ENCODE measurements around the gene PMS1.
A peak's percentile ranks its signal among the peaks of the same experiment; 100 is the strongest.

Gene PMS1

DNA sequence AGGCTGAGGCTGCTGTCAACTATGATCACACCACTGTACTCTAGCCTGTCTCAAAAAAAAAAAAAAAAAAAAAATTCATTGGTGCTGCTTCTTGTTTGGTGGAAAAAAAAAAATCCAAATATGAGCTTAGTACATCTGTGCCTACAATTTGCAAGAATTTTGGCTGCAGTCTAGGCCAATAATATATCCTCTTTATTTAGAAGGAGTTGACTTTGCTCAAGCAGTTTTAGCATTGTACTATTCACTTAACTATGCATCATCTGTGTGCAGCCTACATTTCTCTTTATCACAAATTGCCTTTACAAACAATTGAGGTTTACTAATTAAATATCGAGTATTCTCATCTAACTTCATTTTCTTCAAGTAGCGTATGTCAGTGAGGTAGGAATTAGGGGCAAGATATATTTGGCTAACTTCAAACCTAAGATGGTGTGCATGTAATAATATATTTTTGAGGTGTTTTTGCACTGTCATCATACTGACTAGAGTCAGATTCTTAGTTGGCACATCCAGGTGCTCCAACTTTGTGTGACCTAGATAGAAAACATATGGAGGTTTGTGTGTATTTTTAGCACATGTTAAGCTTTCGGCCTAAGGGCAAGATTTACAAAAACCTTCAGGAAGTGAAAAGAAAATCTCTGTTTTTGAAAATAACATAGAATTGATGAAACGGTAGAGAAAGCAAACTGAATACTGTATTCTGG, 51.8 kb downstream of the PMS1 start:
- Histone ChIP-seq H3K4me1 (ENCODE audit: control insufficient read depth, insufficient read depth, low read length, unreplicated experiment) (peaks cover 14% of the 10 kb centered on the region), H3K27ac (ENCODE audit: low read depth, low read length) (peak overlapping the region; percentile 71), H3K27me3 (ENCODE audit: insufficient read depth, low read length) (no peaks in the 10 kb centered on the region), H2AFZ (ENCODE audit: low read length, unreplicated experiment) (peak overlapping the region; percentile 36), H3K36me3 (ENCODE audit: insufficient read depth, low read length) (no peaks in the 10 kb centered on the region), H3K79me2 (ENCODE audit: control insufficient read depth, insufficient read depth, low read length, unreplicated experiment) (no peaks in the 10 kb centered on the region), H3K4me3 (ENCODE audit: low read depth, low read length) (0 out of 2 replicates have a peak overlapping the region, but pooled peaks have one; percentile 3)

DNA sequence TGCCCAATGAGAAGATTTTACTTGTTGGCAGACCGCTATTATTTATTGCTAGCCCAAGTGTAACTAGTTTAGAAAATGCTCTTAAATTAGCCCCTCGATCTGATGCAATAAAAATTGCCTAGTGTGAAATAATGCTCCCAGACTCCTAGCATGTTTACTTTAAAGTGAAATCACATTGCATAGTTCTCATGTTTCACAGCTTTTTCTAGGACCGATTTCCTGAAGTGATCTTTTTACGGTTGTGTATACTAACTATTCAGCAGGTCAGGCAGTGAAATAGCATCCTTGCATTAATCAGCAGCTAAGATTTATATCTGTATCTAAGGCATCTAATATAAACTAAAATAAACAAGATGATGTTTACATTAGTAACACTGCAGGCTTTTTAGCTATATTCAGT, 52.4 kb downstream of the PMS1 start:
- 0 out of 2 replicates have a peak overlapping the region, but pooled peaks have one; percentile 3 for H3K4me3 ChIP-seq (ENCODE audit: low read depth, low read length)
- no peaks in the 10 kb centered on the region for H3K79me2 ChIP-seq (ENCODE audit: control insufficient read depth, insufficient read depth, low read length, unreplicated experiment)
- peaks cover 14% of the 10 kb centered on the region for H3K4me1 ChIP-seq (ENCODE audit: control insufficient read depth, insufficient read depth, low read length, unreplicated experiment)
- H2AFZ ChIP-seq (ENCODE audit: low read length, unreplicated experiment), result peak overlapping the region; percentile 36
- H3K27ac ChIP-seq (ENCODE audit: low read depth, low read length), result peak overlapping the region; percentile 71
- no peaks in the 10 kb centered on the region for H3K36me3 ChIP-seq (ENCODE audit: insufficient read depth, low read length)
- no peaks in the 10 kb centered on the region for H3K27me3 ChIP-seq (ENCODE audit: insufficient read depth, low read length)

- H3K79me2 ChIP-seq (ENCODE audit: control insufficient read depth, insufficient read depth, low read length, unreplicated experiment), result no peaks in the 10 kb centered on the region
- H3K36me3 ChIP-seq (ENCODE audit: insufficient read depth, low read length), result no peaks in the 10 kb centered on the region
- H3K27ac ChIP-seq (ENCODE audit: low read depth, low read length), result no peak overlapping the region
Observed at GRCh38 chr2:189837326-189837725, 53.1 kb downstream of the PMS1 start.

DNA sequence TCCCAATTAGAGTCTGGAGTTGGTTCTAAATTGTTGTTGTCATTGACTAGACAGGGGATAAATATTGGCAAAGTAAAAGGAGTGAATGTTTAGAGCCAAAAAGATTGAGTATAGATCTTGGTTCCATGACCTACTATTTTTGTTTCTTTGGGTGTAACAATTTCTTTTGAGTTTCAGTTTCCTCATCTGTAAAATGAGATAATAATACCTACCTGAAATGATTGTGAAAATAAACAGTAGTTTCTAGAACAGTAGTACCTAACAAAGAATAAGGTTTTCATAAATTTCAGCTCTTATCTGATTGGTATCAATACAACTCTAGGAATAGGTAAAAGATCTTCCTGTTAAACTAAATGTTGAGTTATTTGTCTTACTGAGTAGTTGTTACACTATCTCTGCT, 56.8 kb downstream of the PMS1 start:
- no peak overlapping the region for H3K27ac ChIP-seq (ENCODE audit: low read depth, low read length)

More at GRCh38 chr2:189837326-189837725, 53.1 kb downstream of the PMS1 start:
- Histone ChIP-seq H2AFZ (ENCODE audit: low read length, unreplicated experiment) (no peak overlapping the region), H3K4me3 (ENCODE audit: low read depth, low read length) (no peak overlapping the region), H3K27me3 (ENCODE audit: insufficient read depth, low read length) (no peaks in the 10 kb centered on the region), H3K4me1 (ENCODE audit: control insufficient read depth, insufficient read depth, low read length, unreplicated experiment) (peaks cover 14% of the 10 kb centered on the region)

DNA sequence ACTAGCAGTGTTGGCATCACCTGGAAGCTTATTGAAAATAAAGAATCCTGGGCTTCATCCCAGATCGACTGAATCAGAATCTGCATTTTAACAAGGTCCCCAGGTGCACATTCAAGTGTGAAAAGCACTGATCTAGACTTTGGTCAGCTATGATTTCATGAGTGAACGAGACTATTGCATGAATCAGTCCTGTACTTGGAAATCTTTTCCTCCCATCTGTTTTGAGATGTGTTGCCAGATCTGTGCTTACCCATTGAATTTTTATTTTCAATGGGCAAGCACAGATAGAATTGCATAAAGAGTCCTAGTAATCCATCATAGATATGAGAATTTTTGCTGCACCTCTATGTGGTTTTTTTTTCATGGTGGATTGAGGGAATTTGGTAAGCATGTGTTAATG, 64.0 kb downstream of the PMS1 start:
- Histone ChIP-seq H3K27ac (ENCODE audit: low read depth, low read length) (no peak overlapping the region), H3K4me1 (ENCODE audit: control insufficient read depth, insufficient read depth, low read length, unreplicated experiment) (peaks cover 10% of the 10 kb centered on the region), H3K27me3 (ENCODE audit: insufficient read depth, low read length) (no peaks in the 10 kb centered on the region), H3K79me2 (ENCODE audit: control insufficient read depth, insufficient read depth, low read length, unreplicated experiment) (no peaks in the 10 kb centered on the region), H3K36me3 (ENCODE audit: insufficient read depth, low read length) (no peaks in the 10 kb centered on the region), H3K4me3 (ENCODE audit: low read depth, low read length) (no peak overlapping the region), H2AFZ (ENCODE audit: low read length, unreplicated experiment) (no peak overlapping the region)

More for the DNA sequence above, 56.8 kb downstream of the PMS1 start:
- no peaks in the 10 kb centered on the region for H3K79me2 ChIP-seq (ENCODE audit: control insufficient read depth, insufficient read depth, low read length, unreplicated experiment)
- H3K4me1 ChIP-seq (ENCODE audit: control insufficient read depth, insufficient read depth, low read length, unreplicated experiment), result peaks cover 23% of the 10 kb centered on the region
- no peaks in the 10 kb centered on the region for H3K36me3 ChIP-seq (ENCODE audit: insufficient read depth, low read length)
- no peaks in the 10 kb centered on the region for H3K27me3 ChIP-seq (ENCODE audit: insufficient read depth, low read length)
- no peak overlapping the region for H3K4me3 ChIP-seq (ENCODE audit: low read depth, low read length)
- no peak overlapping the region for H2AFZ ChIP-seq (ENCODE audit: low read length, unreplicated experiment)

- Histone ChIP-seq H3K36me3 (ENCODE audit: insufficient read depth, low read length) (0 out of 2 replicates have a peak, but pooled peaks cover 4% of the 10 kb centered on the region), H3K79me2 (ENCODE audit: control insufficient read depth, insufficient read depth, low read length, unreplicated experiment) (no peaks in the 10 kb centered on the region), H3K27ac (ENCODE audit: low read depth, low read length) (no peak overlapping the region), H2AFZ (ENCODE audit: low read length, unreplicated experiment) (no peak overlapping the region), H3K4me1 (ENCODE audit: control insufficient read depth, insufficient read depth, low read length, unreplicated experiment) (peaks cover 4% of the 10 kb centered on the region), H3K27me3 (ENCODE audit: insufficient read depth, low read length) (no peaks in the 10 kb centered on the region), H3K4me3 (ENCODE audit: low read depth, low read length) (no peak overlapping the region)
Observed at GRCh38 chr2:189849550-189849949, 65.3 kb downstream of the PMS1 start.

DNA sequence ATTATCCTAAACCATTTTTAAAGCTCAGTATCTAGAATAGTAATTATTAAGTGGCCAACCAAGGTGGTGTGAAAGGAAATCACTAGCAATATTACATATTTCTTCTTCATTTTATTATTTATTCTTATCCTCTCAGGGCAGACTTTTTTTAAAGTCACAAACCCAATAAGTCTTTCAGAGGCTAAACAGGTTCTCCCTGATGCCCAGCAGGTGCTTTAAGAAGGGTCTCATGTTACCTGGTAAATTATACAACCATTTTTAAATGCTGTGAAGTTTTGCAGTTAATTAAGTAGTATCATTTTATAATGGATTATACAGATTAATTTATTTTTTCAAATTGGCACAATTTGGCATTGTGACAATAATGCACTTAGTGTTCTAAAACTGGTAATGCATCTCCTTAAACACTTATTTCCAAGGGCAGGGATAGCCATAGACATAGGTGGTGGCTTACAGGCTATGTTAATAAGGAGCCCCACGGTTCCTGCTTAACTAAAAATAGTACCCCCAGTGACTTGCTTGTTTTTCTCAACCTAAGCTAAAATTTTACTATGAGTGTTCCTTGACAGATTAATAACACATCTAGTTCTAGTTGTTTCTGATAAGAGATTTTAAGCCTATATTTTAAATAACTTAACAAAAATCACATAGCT, 67.0 kb downstream of the PMS1 start:
- Histone ChIP-seq H3K4me3 (ENCODE audit: low read depth, low read length) (no peak overlapping the region), H3K79me2 (ENCODE audit: control insufficient read depth, insufficient read depth, low read length, unreplicated experiment) (no peaks in the 10 kb centered on the region), H2AFZ (ENCODE audit: low read length, unreplicated experiment) (no peak overlapping the region), H3K27ac (ENCODE audit: low read depth, low read length) (no peak overlapping the region), H3K4me1 (ENCODE audit: control insufficient read depth, insufficient read depth, low read length, unreplicated experiment) (peaks cover 10% of the 10 kb centered on the region), H3K27me3 (ENCODE audit: insufficient read depth, low read length) (no peaks in the 10 kb centered on the region), H3K36me3 (ENCODE audit: insufficient read depth, low read length) (0 out of 2 replicates have a peak, but pooled peaks cover 7% of the 10 kb centered on the region)

DNA sequence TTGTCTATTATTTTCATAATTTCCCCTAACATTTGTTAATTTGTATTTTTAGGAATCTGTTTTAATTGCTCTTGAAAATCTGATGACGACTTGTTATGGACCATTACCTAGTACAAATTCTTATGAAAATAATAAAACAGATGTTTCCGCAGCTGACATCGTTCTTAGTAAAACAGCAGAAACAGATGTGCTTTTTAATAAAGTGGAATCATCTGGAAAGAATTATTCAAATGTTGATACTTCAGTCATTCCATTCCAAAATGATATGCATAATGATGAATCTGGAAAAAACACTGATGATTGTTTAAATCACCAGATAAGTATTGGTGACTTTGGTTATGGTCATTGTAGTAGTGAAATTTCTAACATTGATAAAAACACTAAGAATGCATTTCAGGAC, 69.9 kb downstream of the PMS1 start:
- H2AFZ ChIP-seq (ENCODE audit: low read length, unreplicated experiment), result no peak overlapping the region
- no peaks in the 10 kb centered on the region for H3K27me3 ChIP-seq (ENCODE audit: insufficient read depth, low read length)
- H3K79me2 ChIP-seq (ENCODE audit: control insufficient read depth, insufficient read depth, low read length, unreplicated experiment), result no peaks in the 10 kb centered on the region

GRCh38 chr2:189854940-189855339, 70.7 kb downstream of the PMS1 start:
- no peak overlapping the region for H3K4me3 ChIP-seq (ENCODE audit: low read depth, low read length)
- no peaks in the 10 kb centered on the region for H3K79me2 ChIP-seq (ENCODE audit: control insufficient read depth, insufficient read depth, low read length, unreplicated experiment)
- peaks cover 13% of the 10 kb centered on the region for H3K4me1 ChIP-seq (ENCODE audit: control insufficient read depth, insufficient read depth, low read length, unreplicated experiment)
- H3K27me3 ChIP-seq (ENCODE audit: insufficient read depth, low read length), result no peaks in the 10 kb centered on the region
- H2AFZ ChIP-seq (ENCODE audit: low read length, unreplicated experiment), result peak overlapping the region; percentile 28
- H3K36me3 ChIP-seq (ENCODE audit: insufficient read depth, low read length), result 0 out of 2 replicates have a peak, but pooled peaks cover 7% of the 10 kb centered on the region
- H3K27ac ChIP-seq (ENCODE audit: low read depth, low read length), result no peak overlapping the region

More for the DNA sequence above, 69.9 kb downstream of the PMS1 start:
- Histone ChIP-seq H3K4me3 (ENCODE audit: low read depth, low read length) (no peak overlapping the region), H3K27ac (ENCODE audit: low read depth, low read length) (no peak overlapping the region), H3K36me3 (ENCODE audit: insufficient read depth, low read length) (0 out of 2 replicates have a peak, but pooled peaks cover 7% of the 10 kb centered on the region), H3K4me1 (ENCODE audit: control insufficient read depth, insufficient read depth, low read length, unreplicated experiment) (peaks cover 10% of the 10 kb centered on the region)

DNA sequence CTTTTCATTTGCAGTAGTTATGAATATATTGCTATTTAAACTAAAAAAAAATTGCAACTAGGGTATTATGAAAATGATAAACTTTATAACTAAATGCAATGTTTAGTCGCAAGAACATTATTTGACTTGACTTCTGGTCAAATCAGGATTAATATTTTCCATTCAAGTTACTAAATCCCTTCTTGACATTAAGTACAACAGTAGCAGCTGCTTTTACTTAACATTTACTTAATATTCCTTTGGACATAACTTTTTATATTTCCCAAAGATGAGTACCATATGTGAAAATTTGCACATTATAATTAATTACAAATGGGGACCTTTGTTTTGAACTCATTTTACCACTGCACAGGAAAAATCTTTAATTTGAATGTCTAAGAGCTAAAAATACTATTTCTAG, 74.0 kb downstream of the PMS1 start:
- H3K27me3 ChIP-seq (ENCODE audit: insufficient read depth, low read length), result no peaks in the 10 kb centered on the region
- H3K4me1 ChIP-seq (ENCODE audit: control insufficient read depth, insufficient read depth, low read length, unreplicated experiment), result peaks cover 15% of the 10 kb centered on the region
- H3K79me2 ChIP-seq (ENCODE audit: control insufficient read depth, insufficient read depth, low read length, unreplicated experiment), result no peaks in the 10 kb centered on the region
- H3K27ac ChIP-seq (ENCODE audit: low read depth, low read length), result no peak overlapping the region
- no peak overlapping the region for H2AFZ ChIP-seq (ENCODE audit: low read length, unreplicated experiment)
- peaks cover 13% of the 10 kb centered on the region for H3K36me3 ChIP-seq (ENCODE audit: insufficient read depth, low read length)
- no peak overlapping the region for H3K4me3 ChIP-seq (ENCODE audit: low read depth, low read length)

GRCh38 chr2:189860161-189860560, 75.9 kb downstream of the PMS1 start:
- H3K27ac ChIP-seq (ENCODE audit: low read depth, low read length), result no peak overlapping the region
- no peak overlapping the region for H3K4me3 ChIP-seq (ENCODE audit: low read depth, low read length)
- no peaks in the 10 kb centered on the region for H3K27me3 ChIP-seq (ENCODE audit: insufficient read depth, low read length)
- H3K36me3 ChIP-seq (ENCODE audit: insufficient read depth, low read length), result peaks cover 9% of the 10 kb centered on the region
- no peak overlapping the region for H2AFZ ChIP-seq (ENCODE audit: low read length, unreplicated experiment)
- H3K79me2 ChIP-seq (ENCODE audit: control insufficient read depth, insufficient read depth, low read length, unreplicated experiment), result no peaks in the 10 kb centered on the region
- peaks cover 6% of the 10 kb centered on the region for H3K4me1 ChIP-seq (ENCODE audit: control insufficient read depth, insufficient read depth, low read length, unreplicated experiment)

Data from ACC112 (cell line).